Globus pallidus (tissue), 1 donor: ENCODE results near the gene AFDN.

Experiments
- DNase-seq: peaks from one replicate; pipeline ENCODE4 v3.0.0-alpha.2; 2015; ENCODE audit warnings: low spot score

AFDN gene

GRCh38 chr6:167921831-167922230, 95.1 kb downstream of the AFDN start:
- no peak for DNase-seq

- no peak for DNase-seq
These were observed 98.3 kb downstream of the AFDN start for GRCh38 chr6:167925026-167925425.

GRCh38 chr6:167927246-167927645, 100.5 kb downstream of the AFDN start:
- DNase-seq: no peak

GRCh38 chr6:167928111-167928510, 101.4 kb downstream of the AFDN start:
- no peak for DNase-seq

GRCh38 chr6:167930295-167930694, 103.6 kb downstream of the AFDN start:
- DNase-seq: no peak

- DNase-seq: no peak
These were observed 106.0 kb downstream of the AFDN start for GRCh38 chr6:167932468-167933276.

- DNase-seq: no peak
These were observed 106.6 kb downstream of the AFDN start for GRCh38 chr6:167933290-167933689.

- no peak for DNase-seq
These were observed 107.1 kb downstream of the AFDN start for GRCh38 chr6:167933847-167934246.

- no peak for DNase-seq
These were observed 107.7 kb downstream of the AFDN start for GRCh38 chr6:167934426-167934864.

GRCh38 chr6:167936051-167936450, 109.3 kb downstream of the AFDN start:
- DNase-seq: no peak

GRCh38 chr6:167937301-167937700, 110.6 kb downstream of the AFDN start:
- no peak for DNase-seq

- DNase-seq: no peak
These were observed 111.5 kb downstream of the AFDN start for GRCh38 chr6:167937948-167938911.

GRCh38 chr6:167941822-167942221, 115.1 kb downstream of the AFDN start:
- DNase-seq: no peak

- no peak for DNase-seq
These were observed 117.4 kb downstream of the AFDN start for GRCh38 chr6:167944130-167944529.

- no peak for DNase-seq
These were observed 119.3 kb downstream of the AFDN start for GRCh38 chr6:167946007-167946406.

- no peak for DNase-seq
These were observed 119.9 kb downstream of the AFDN start for GRCh38 chr6:167946604-167947003.

GRCh38 chr6:167947716-167948115, 121.0 kb downstream of the AFDN start:
- DNase-seq: no peak

GRCh38 chr6:167948716-167949115, 122.0 kb downstream of the AFDN start:
- no peak for DNase-seq

- no peak for DNase-seq
These were observed 122.5 kb downstream of the AFDN start for GRCh38 chr6:167949121-167949684.

GRCh38 chr6:167951781-167952511, 125.2 kb downstream of the AFDN start:
- no peak for DNase-seq

GRCh38 chr6:167952512-167952859, 125.8 kb downstream of the AFDN start:
- DNase-seq: no peak

GRCh38 chr6:167953551-167953950, 126.8 kb downstream of the AFDN start:
- DNase-seq: no peak
